CD4-positive, alpha-beta T cell (primary cell): ENCODE results near the gene STK38L. TPM values are rescaled to one million over a fixed set of nuclear protein-coding genes. Genes with fewer than 3 reads are reported as not detected.

Experiments
- ATAC-seq: fragments of 200-7000 bp; cut with Tn5 transposase; one replicate; pipeline ENCODE4 v1.10.0; 2022; ENCODE audit warnings: mild to moderate bottlenecking; ENCODE audit not compliant: poor library complexity
- CTCF ChIA-PET: fragments of 350-600 bp; sonication (Branson Sonifier 250); formaldehyde crosslinking; loops from one replicate; lab custom pipeline; 2021; ENCODE audit warnings: antibody characterized with exemption, inconsistent platforms; lab: Charles Lee
- POLR2A ChIA-PET: fragments of 350-600 bp; sonication (Branson Sonifier 250); formaldehyde crosslinking; loops from one replicate; lab custom pipeline; 2021; ENCODE audit warnings: antibody characterized with exemption, inconsistent platforms; lab: Charles Lee
- DNase-seq, 14 experiments: peaks; one replicate each; pipeline ENCODE4 v3.0.0-alpha.2; 2013 to 2020; ENCODE audit warnings: mixed read lengths in 2 of 14
- H3K27ac ChIP-seq, 2 donors: one replicate each; pipeline versions ENCODE4 v1.5.1 to v1.7.0; 2013; ENCODE audit warnings: low read length in 2 of 2, low read depth in 1 of 2, mild to moderate bottlenecking in 1 of 2
- H3K27me3 ChIP-seq, 2 experiments: 1 replicate in 1 of 2; 2 replicates in 1 of 2; pipeline versions ENCODE4 v1.6.1 to v1.7.0; 2013; ENCODE audit warnings: low read length in 2 of 2, control low read depth in 1 of 2, mild to moderate bottlenecking in 1 of 2, moderate library complexity in 1 of 2; ENCODE audit not compliant: insufficient read depth in 2 of 2, control insufficient read depth in 1 of 2
- H3K36me3 ChIP-seq: one replicate; pipeline ENCODE4 v1.6.1; 2013; ENCODE audit warnings: low read length, control low read depth; ENCODE audit not compliant: insufficient read depth
- H3K4me1 ChIP-seq: one replicate; pipeline ENCODE4 v1.6.1; 2013; ENCODE audit warnings: low read length, control low read depth; ENCODE audit not compliant: insufficient read depth
- H3K4me3 ChIP-seq: one replicate; pipeline ENCODE4 v1.5.1; 2013; ENCODE audit warnings: mild to moderate bottlenecking, low read length, moderate library complexity
- H3K9me3 ChIP-seq, 2 experiments: 1 replicate in 1 of 2; 2 replicates in 1 of 2; pipeline versions ENCODE4 v1.6.1 to v1.7.0; 2013; ENCODE audit warnings: low read length in 2 of 2, mild to moderate bottlenecking in 2 of 2, control low read depth in 1 of 2, moderate library complexity in 1 of 2; ENCODE audit not compliant: control insufficient read depth in 1 of 2, insufficient read depth in 1 of 2
- H3K27ac Mint-ChIP-seq: one replicate; pipeline ENCODE4 v1.8.0; 2020; ENCODE audit warnings: mixed read lengths
- H3K27me3 Mint-ChIP-seq: one replicate; pipeline ENCODE4 v1.8.0; 2021; ENCODE audit warnings: mixed read lengths
- H3K36me3 Mint-ChIP-seq: one replicate; pipeline ENCODE4 v1.8.0; 2021; ENCODE audit warnings: low read depth, mixed read lengths
- H3K4me1 Mint-ChIP-seq: one replicate; pipeline ENCODE4 v1.8.0; 2021; ENCODE audit warnings: low read depth, mixed read lengths
- H3K4me3 Mint-ChIP-seq: one replicate; pipeline ENCODE4 v1.8.0; 2020; ENCODE audit warnings: mild to moderate bottlenecking, mixed read lengths
- H3K9me3 Mint-ChIP-seq: one replicate; pipeline ENCODE4 v1.8.0; 2020; ENCODE audit warnings: mixed read lengths
- CTCF ChIP-seq: fragments of 200-600 bp; IDR thresholded peaks from one replicate; pipeline ENCODE4 v1.8.0; 2022; ENCODE audit warnings: antibody characterized with exemption, mild to moderate bottlenecking
- intact Hi-C, 2 experiments: fragments of 100-400 bp; cut with DNase I in 1 of 2; cut with micrococcal nuclease in 1 of 2; formaldehyde crosslinking; loops; one replicate each; pipeline versions ENCODE4 v1.15.1 to v1.9.0; 2023 to 2025; cut with DNase I, micrococcal nuclease
- total RNA-seq, 174 experiments: library from RNA in 2 of 174; stranded (reverse) in 2 of 174; gene quantifications; one replicate each; pipeline ENCODE4 v1.2.3 and lab custom pipeline; 2021 to 2026

Gene STK38L
- total RNA-seq, 2 experiments from 2014 or later = 18.3 to 21.0 TPM

- H3K27ac Mint-ChIP-seq = no peak overlapping the region
- TF ChIP-seq CTCF = no peak
- intact Hi-C loops = no loop called here
- H3K9me3 Mint-ChIP-seq = no peaks in the 10 kb centered on the region
- ChIA-PET POLR2A (interaction anchor here (1.0 kb wide), 1 partner anchor 11 kb away, joined by 3 read pairs; no protein-coding TSS in a partner anchor), CTCF (no interaction called here)
- H3K4me3 Mint-ChIP-seq = no peak overlapping the region
- H3K4me1 Mint-ChIP-seq = no peaks in the 10 kb centered on the region
- Histone ChIP-seq H3K27me3 (no peaks in the 10 kb centered on the region), H3K36me3 (peaks cover 42% of the 10 kb centered on the region), H3K4me1 (no peaks in the 10 kb centered on the region), H3K27ac (no peak overlapping the region), H3K9me3 (no peaks in the 10 kb centered on the region), H3K4me3 (no peak overlapping the region)
- peaks cover 85% of the 10 kb centered on the region for H3K36me3 Mint-ChIP-seq
- DNase-seq (no peak), ATAC-seq (no peak)
- no peaks in the 10 kb centered on the region for H3K27me3 Mint-ChIP-seq
Measured at GRCh38 chr12:27316947-27317346, 72.9 kb downstream of the STK38L start.

GRCh38 chr12:27319409-27319808, 75.3 kb downstream of the STK38L start:
- intact Hi-C loops = no loop called here
- peaks cover 79% of the 10 kb centered on the region for H3K36me3 Mint-ChIP-seq
- no peak overlapping the region for H3K27ac Mint-ChIP-seq
- Histone ChIP-seq H3K9me3 (no peaks in the 10 kb centered on the region), H3K36me3 (peaks cover 51% of the 10 kb centered on the region), H3K4me3 (no peak overlapping the region), H3K27ac (no peak overlapping the region), H3K4me1 (no peaks in the 10 kb centered on the region), H3K27me3 (no peaks in the 10 kb centered on the region)
- ChIA-PET CTCF (interaction anchor here (1.2 kb wide), 1 partner anchor 13 kb away, joined by 5 read pairs; no protein-coding TSS in a partner anchor), POLR2A (no interaction called here)
- no peaks in the 10 kb centered on the region for H3K27me3 Mint-ChIP-seq
- H3K4me3 Mint-ChIP-seq = no peak overlapping the region
- ATAC-seq = no peak
- no peak for TF ChIP-seq CTCF
- H3K4me1 Mint-ChIP-seq = no peaks in the 10 kb centered on the region
- no peak for DNase-seq
- no peaks in the 10 kb centered on the region for H3K9me3 Mint-ChIP-seq

GRCh38 chr12:27319848-27320247, 75.8 kb downstream of the STK38L start:
- Mint-ChIP-seq H3K27ac (no peak overlapping the region), H3K4me3 (no peak overlapping the region), H3K4me1 (no peaks in the 10 kb centered on the region), H3K36me3 (peaks cover 75% of the 10 kb centered on the region), H3K9me3 (no peaks in the 10 kb centered on the region), H3K27me3 (no peaks in the 10 kb centered on the region)
- no peak overlapping the region for H3K27ac ChIP-seq
- peaks cover 50% of the 10 kb centered on the region for H3K36me3 ChIP-seq
- TF ChIP-seq CTCF = no peak
- no peaks in the 10 kb centered on the region for H3K27me3 ChIP-seq
- ChIA-PET CTCF (interaction anchor here (1.2 kb wide), 1 partner anchor 13 kb away, joined by 5 read pairs; no protein-coding TSS in a partner anchor), POLR2A (no interaction called here)
- ATAC-seq (no peak), DNase-seq (no peak)
- intact Hi-C loops = no loop called here
- no peak overlapping the region for H3K4me3 ChIP-seq
- no peaks in the 10 kb centered on the region for H3K4me1 ChIP-seq
- H3K9me3 ChIP-seq = no peaks in the 10 kb centered on the region
